ENCODE measurements around the gene MINDY2.

MINDY2 gene

DNA sequence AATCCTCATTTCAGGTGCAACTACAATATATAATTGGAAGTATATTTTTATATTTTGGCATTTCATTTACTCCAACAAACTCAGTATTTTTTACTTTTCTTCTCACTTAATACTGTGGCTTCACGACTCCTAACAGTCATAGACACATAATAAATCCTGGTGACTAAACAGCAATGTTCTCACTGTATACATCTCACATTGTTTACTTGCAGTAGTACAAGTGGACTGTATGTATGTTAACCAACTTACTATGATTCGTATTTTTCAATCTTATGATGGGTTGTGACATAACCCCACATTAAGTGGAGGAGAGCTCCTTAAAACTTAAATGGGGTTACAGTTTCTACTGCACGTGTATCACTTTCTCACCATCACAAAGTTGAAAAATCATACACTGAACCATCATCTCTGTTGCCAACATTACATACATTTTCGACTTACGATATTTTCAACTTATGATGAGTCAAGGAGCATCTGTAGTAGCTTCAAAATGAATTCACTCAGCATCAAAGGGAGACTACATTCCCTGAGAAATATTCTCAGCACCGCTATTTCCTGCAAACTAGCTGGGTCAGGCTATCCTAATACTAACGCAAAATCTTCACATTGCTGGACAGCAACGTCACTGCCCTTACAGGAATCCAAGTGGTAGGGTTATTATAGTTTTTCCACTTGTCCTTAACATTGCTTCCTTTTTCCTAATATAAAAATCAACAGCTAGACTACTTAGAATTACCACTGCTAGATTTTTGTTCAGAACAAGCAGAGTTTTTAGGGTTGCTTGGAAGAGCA lies 28.9 kb upstream of the MINDY2 start:
- ChIA-PET POLR2A (no interaction called here), CTCF (interaction anchor here (1.3 to 2.2 kb wide), 3 partner anchors 18 to 33 kb away, joined by 4 to 7 read pairs (median 6); partner anchors contain the start of gene MINDY2)
- no peak for DNase-seq (ENCODE audit: extremely low spot score)
- TF ChIP-seq CTCF (IDR thresholded peaks at IDR 0.05; ENCODE audit: control extremely low read depth, extremely low read depth, low read depth, missing control alignments): no peak

DNA sequence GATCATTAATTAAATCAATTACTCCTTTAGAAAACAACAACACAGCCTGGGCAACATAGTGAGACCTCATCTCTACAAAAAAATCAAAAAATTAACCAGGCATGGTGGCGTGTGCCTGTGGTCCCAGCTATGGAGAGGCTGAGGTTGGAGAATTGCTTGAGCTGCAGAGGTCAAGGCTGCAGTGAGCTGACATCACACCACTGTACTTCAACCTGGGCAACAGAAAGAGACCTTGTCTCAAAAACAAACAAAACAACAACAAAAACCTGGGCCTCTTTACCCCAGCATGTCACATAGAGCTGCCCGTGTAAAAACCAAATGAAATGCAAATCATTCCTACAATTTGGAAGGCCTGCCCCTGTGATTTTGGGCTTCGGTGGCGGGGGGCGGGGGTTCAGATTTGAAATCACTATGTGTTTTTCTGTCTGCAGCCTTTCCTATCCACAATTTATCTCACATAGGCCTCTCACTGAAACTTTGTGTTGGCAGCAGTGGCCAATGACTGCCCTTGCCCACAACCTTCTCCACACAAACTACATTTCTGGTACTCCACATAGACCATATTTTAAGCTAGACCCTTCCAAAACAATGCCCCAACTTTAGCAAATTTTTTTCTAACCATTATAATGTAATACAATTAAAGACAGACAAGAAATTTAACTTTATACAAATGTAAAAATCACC lies 28.1 kb upstream of the MINDY2 start:
- TF ChIP-seq CTCF (IDR thresholded peaks at IDR 0.05; ENCODE audit: control extremely low read depth, extremely low read depth, low read depth, missing control alignments): no peak
- no peak for DNase-seq (ENCODE audit: extremely low spot score)
- ChIA-PET POLR2A (no interaction called here), CTCF (interaction anchor here (0.7 to 2.2 kb wide), 4 partner anchors 15 to 34 kb away, joined by 3 to 7 read pairs (median 5); partner anchors contain the start of gene MINDY2)

DNA sequence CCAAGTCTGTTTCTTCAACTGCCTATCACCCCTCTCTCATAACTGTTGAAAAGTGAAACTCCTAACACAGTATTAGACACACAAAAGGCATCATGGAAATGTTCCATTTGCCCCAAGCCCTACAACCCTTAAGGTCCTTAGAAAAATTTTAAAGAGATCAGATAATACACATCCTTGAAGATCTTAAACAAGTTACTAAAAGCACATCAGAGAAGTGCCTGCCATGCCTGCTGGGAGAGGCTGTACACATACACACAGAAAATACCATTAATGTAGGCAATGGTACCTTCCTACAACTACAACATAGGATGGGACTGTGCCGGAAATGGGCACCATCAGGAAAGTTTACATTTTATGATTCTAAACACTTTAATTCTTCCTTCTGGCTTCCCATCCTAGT lies 24.9 kb upstream of the MINDY2 start:
- TF ChIP-seq CTCF (IDR thresholded peaks at IDR 0.05; ENCODE audit: control extremely low read depth, extremely low read depth, low read depth, missing control alignments): no peak
- CTCF ChIA-PET: interaction anchor here (0.8 to 2.0 kb wide), 6 partner anchors 10 to 518 kb away, joined by 3 to 8 read pairs (median 3); partner anchors contain the start of gene MINDY2
- POLR2A ChIA-PET: no interaction called here
- no peak for DNase-seq (ENCODE audit: extremely low spot score)

DNA sequence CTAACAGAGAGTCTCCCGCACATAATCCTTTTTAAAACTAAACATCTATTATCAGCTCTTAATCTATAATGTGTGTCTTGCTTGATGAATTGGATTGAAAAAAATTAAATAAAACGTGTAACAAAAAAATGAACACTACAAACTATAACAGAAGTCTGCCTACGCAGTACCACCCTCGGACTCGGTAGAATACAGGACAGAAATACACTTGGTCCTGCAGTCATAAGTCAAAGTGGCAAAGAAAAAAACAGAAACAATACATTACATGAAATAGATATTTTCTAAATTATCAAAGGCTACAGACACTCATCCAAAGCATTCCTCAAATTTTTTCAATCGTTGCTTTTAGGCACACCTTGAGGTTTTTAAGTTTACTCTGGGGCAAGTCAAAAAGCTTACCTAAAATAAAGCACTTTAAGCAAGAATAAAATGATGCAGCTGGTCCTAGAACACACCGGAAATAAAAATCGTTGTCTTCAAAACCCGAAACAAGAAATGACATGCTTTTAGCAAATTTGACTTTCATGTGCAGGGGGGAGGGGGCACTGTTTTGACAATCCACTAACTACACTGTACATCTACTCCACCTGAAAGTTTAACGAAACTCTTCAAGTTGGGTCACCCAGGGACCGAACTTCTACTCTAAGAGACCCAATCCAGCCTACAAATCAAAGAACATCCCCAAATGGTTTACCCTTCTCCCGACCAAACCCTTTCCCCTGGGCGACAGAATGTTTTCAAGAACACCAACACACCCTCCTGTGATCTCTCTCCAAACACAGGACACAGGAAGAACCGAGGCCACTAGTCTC lies 22.9 kb upstream of the MINDY2 start:
- TF ChIP-seq CTCF (IDR thresholded peaks at IDR 0.05; ENCODE audit: control extremely low read depth, extremely low read depth, low read depth, missing control alignments): no peak
- peak; percentile 20 for DNase-seq (ENCODE audit: extremely low spot score)
- CTCF ChIA-PET: interaction anchor here (1.0 to 1.3 kb wide), 3 partner anchors 28 to 261 kb away, joined by 3 read pairs; no protein-coding TSS in a partner anchor
- POLR2A ChIA-PET: no interaction called here

DNA sequence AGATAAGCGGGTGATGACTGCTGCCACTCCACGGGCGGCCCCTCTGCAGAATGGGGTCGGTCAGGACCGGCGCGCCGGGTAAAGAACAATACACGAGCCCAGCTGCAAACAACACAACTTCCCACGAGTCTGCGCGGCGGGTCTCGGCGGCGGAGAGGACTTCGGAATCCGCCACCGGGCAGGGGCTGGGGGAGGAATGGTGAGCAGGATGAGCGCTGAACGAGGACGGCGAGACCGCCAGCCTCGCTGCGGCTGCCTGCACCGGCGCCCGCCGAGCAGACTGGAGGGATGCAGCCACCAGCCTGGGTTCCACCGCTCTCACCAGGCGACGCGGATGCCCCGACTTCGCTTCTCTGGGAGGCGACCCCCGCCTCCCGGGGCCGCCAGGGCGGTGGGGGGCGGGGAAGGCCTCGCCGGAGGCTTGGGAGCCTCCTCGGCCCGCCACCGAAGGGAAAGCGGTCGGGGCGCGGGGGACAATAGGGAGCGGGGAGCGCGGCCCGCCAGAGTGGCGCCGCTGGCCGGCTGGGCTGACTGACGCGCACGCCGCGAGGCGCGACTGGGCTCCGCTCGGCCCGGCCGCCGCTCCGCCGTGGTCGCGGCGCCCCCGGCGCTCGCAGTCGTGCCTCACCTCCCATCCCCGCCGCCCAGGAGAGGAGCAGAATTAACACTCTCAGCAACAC lies 22.1 kb upstream of the MINDY2 start:
- peak; percentile 37 for DNase-seq (ENCODE audit: extremely low spot score)
- ChIA-PET CTCF (interaction anchor here (1.1 to 1.7 kb wide), 5 partner anchors 16 to 180 kb away, joined by 3 to 14 read pairs (median 3); partner anchors contain the start of gene MINDY2), POLR2A (interaction anchor here (1.0 to 2.1 kb wide), 2 partner anchors 22 to 26 kb away, joined by 3 to 23 read pairs; partner anchors contain the start of gene MINDY2)
- no peak for TF ChIP-seq CTCF (IDR thresholded peaks at IDR 0.05; ENCODE audit: control extremely low read depth, extremely low read depth, low read depth, missing control alignments)

All from GM10248 (cell line).